Motor neuron (in vitro differentiated cells): ENCODE data around the gene HOXC6. TPM values are rescaled to one million over a fixed set of nuclear protein-coding genes. Genes with fewer than 3 reads are reported as not detected.
A peak's percentile ranks its signal among the peaks of the same experiment; 100 is the strongest.

Experiments
- ATAC-seq, 8 experiments: fragments of 200-7000 bp; cut with Tn5 transposase; replicated peaks in 6 of 8; 2 replicates each; pipeline ENCODE4 v1.8.0; 2021; ENCODE audit warnings: mild to moderate bottlenecking in 8 of 8, moderate library complexity in 8 of 8
- H3K27ac ChIP-seq, 2 donors: fragments of 250-450 bp; sonication (Bioruptor Pico); 2 replicates each; pipeline ENCODE4 v1.9.0; 2021; ENCODE audit warnings: antibody characterized with exemption in 2 of 2, mild to moderate bottlenecking in 2 of 2, moderate library complexity in 1 of 2
- H3K4me1 ChIP-seq, 2 donors: fragments of 250-450 bp; sonication (Bioruptor Pico); replicated peaks in 1 of 2; 2 replicates each; pipeline ENCODE4 v1.6.1; 2021; ENCODE audit warnings: antibody characterized with exemption in 2 of 2, mild to moderate bottlenecking in 2 of 2, moderate library complexity in 1 of 2
- H3K4me3 ChIP-seq, 5 donors: fragments of 250-450 bp; sonication (Bioruptor Pico); 2 replicates each; pipeline ENCODE4 v1.9.0; 2021; ENCODE audit warnings: antibody characterized with exemption in 5 of 5, mild to moderate bottlenecking in 5 of 5, moderate library complexity in 4 of 5
- WGBS, 10 experiments: fragments of 450-650 bp; shearing (Covaris generic); methylation state at CpG; one replicate each; pipeline ENCODE4 v1.0.0; 2022; 5-methylcytosine and 5-hydroxymethylcytosine counted together
- in situ Hi-C, 9 experiments: fragments of 400-800 bp; cut with MboI; loops; one replicate each; pipeline ENCODE4 v1.15.0; 2021; ENCODE audit warnings: low sequenced_read_pairs in 9 of 9, low pct_unique_long_range_greater_than_20kb in 2 of 9; ENCODE audit not compliant: unreplicated experiment in 9 of 9
- total RNA-seq, 8 experiments: library from RNA; unstranded; fragments of 300-600 nt; gene quantifications; 2 replicates each; pipeline versions ENCODE4 v1.2.3 to v1.2.4, GENCODE V29; 2022

Gene HOXC6
- total RNA-seq, 8 experiments from 2014 or later, result 6.1 to 59.7 (median 22.2) TPM

DNA sequence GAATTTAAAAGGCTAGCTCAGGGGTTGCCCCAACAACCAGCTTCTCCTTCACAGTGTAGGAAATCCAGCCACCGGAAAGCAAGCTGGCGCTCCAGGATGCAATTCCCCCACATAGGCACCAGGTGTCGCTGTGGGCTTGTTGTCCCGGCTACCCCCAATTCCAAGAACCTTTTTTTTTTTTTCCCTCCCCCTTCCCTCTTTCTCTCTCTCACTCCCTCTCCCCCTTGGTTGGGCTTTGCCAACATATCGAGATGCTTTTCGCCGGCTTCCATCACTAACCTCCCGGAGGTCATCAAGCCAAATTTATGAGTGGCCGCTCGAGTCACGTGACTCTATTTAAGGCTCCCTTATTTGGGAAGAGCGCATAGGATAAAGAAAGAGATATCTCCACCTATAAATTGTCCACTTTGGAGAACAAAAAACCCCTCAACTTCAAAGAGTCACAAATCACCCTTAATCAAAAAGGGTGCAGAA lies 4.4 kb downstream of the HOXC6 start, which contains the start of gene HOXC5:
Gene HOXC5, plus strand, starts transcription at position 424 of the 474 bp plus-strand sequence. CDS start 73 bp downstream, outside the sequence.
- H3K4me3 ChIP-seq, result peak within 1 kb of the TSS; percentile 41 to 62 (median 49)
- in situ Hi-C loops, result loop anchor here in 4 of 9 experiments (5.0 to 25.0 kb wide), 4 partner anchors 155 to 330 kb away; partner anchors contain the start of genes SMUG1 (in 2 of the 4) and GPR84 (in 1 of the 4)
- WGBS, 10 experiments, result 0 to 7% (median 0%) methylated on average over 1 to 6 of the region's 12 CpGs; no CpG with 5 or more reads in 2 of the 10 experiments
- peak within 1 kb of the TSS; percentile 94 for H3K27ac ChIP-seq
- peak in 7 of 8 experiments; percentile 2 to 47 (median 34) for ATAC-seq
- H3K4me1 ChIP-seq, result peaks cover 49 to 72% of the 10 kb centered on the region in 2 donors

DNA sequence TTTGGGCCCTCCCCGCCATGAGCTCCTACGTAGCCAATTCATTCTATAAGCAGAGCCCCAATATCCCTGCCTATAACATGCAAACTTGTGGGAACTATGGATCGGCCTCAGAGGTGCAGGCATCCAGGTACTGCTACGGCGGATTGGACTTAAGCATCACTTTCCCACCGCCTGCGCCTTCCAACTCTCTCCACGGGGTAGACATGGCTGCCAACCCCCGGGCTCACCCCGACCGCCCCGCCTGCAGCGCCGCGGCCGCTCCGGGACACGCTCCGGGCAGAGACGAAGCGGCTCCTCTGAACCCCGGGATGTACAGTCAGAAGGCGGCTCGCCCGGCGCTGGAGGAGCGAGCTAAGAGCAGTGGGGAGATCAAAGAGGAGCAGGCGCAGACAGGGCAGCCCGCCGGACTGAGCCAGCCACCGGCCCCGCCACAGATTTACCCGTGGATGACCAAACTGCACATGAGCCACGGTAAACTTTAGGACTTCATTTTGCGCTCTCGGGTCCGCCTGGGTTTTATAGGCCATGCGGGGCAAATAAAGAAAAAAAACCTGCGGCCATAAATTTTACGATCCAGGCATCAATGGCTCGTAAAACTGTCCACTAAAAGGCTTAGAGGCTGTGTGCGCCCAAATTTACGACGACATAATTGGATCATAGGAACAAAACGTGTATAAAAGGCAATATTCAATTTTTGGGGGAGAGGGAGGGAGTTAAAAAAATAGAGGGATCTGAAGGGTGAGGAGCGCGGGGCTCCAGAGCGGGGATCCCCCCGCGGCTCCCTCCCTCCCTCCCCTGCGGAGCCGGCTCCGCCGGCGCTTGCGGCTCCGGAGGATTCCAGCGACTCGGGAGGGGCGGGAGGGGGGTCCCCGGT lies 5.1 kb downstream of the HOXC6 start:
- in situ Hi-C loops, result loop anchor here in 4 of 9 experiments (5.0 to 25.0 kb wide), 4 partner anchors 154 to 329 kb away; partner anchors contain the start of genes SMUG1 (in 2 of the 4) and GPR84 (in 1 of the 4)
- peaks cover 44 to 73% of the 10 kb centered on the region in 2 donors for H3K4me1 ChIP-seq
- ATAC-seq, result peak; percentile 21 to 66 (median 52)
- peak overlapping the region; percentile 41 to 58 (median 45) for H3K4me3 ChIP-seq
- 0 to 5% (median 0%) methylated on average over 2 to 28 of the region's 61 CpGs; no CpG with 5 or more reads in 1 of the 10 experiments for WGBS, 10 experiments
- H3K27ac ChIP-seq, result peak overlapping the region; percentile 91 to 94

DNA sequence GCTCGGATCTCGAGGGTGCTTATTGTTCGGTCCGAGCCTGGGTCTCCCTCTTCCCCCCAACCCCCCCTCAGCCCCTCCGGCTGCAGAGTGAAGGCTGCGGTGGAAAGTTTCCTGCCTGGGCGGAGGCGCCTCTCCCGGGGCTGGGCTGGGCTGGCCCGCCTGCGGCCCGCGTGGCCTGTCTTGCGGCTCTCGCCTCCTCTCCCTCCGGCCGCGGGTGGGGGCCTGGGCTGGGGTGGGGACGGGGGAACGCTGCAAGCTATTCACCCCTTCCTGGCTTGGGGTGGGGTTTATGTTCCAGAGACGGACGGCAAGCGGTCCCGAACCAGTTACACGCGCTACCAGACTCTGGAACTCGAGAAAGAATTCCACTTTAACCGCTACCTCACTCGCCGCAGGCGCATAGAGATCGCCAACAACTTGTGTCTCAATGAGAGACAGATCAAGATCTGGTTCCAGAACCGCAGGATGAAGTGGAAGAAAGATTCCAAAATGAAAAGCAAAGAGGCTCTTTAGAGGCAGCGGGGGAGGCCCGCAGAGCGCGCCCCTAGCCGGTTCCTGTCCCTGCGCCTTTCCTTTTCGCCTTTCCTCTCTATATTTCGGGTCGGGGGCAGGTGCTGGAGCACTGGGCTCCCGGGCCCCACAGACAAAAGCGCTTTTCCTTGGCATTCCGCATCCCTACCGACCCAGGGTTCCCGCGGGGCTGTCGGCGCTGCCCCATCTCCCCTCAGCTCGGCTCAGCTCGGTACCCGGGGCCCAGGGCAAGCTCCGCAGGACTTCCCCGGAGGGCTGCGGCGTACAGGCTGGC lies 5.9 kb downstream of the HOXC6 start:
- in situ Hi-C loops, result loop anchor here in 4 of 9 experiments (5.0 to 25.0 kb wide), 4 partner anchors 153 to 328 kb away; partner anchors contain the start of genes SMUG1 (in 2 of the 4) and GPR84 (in 1 of the 4)
- Histone ChIP-seq H3K4me1 (peaks cover 44 to 73% of the 10 kb centered on the region in 2 donors), H3K4me3 (peak overlapping the region; percentile 41 to 58 (median 45)), H3K27ac (peak overlapping the region; percentile 91 to 94)
- peak; percentile 6 to 46 (median 26) for ATAC-seq
- 0 to 21% (median 0%) methylated on average over 1 to 15 of the region's 57 CpGs; no CpG with 5 or more reads in 6 of the 10 experiments for WGBS, 10 experiments

DNA sequence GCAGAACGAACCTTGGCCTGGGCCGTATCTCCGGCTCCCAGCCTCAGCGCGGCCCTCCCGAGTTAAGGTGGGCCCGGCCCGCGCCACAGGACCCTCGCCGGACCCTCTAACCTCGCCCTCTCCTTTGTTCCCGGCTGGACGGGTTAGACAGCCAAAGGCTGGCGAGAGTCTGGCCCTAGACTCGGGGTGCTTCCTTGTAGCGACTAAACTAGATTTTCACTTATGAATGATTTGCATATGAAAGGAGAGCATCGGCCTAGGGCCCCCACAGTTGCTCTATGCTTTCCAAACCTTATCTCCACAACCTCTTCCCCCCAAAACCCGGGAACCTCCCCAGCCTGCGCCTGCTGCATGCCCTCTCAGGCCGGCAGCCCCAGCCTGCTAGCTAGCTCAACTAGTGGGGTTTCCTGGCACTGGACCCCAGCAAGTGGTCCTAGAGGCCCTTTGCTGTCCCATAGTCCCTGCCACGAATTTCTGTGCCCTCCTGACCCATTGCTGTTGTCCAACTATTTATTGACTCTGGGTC lies 6.6 kb downstream of the HOXC6 start:
- peaks cover 44 to 75% of the 10 kb centered on the region in 2 donors for H3K4me1 ChIP-seq
- peak overlapping the region; percentile 41 to 58 (median 45) for H3K4me3 ChIP-seq
- WGBS, 10 experiments, result 11 to 83% (median 45%) methylated on average over 1 to 9 of the region's 22 CpGs; no CpG with 5 or more reads in 6 of the 10 experiments
- peak overlapping the region; percentile 91 to 94 for H3K27ac ChIP-seq
- no peak for ATAC-seq
- in situ Hi-C loops, result loop anchor here in 4 of 9 experiments (5.0 to 25.0 kb wide), 4 partner anchors 152 to 327 kb away; partner anchors contain the start of genes SMUG1 (in 2 of the 4) and GPR84 (in 1 of the 4)

DNA sequence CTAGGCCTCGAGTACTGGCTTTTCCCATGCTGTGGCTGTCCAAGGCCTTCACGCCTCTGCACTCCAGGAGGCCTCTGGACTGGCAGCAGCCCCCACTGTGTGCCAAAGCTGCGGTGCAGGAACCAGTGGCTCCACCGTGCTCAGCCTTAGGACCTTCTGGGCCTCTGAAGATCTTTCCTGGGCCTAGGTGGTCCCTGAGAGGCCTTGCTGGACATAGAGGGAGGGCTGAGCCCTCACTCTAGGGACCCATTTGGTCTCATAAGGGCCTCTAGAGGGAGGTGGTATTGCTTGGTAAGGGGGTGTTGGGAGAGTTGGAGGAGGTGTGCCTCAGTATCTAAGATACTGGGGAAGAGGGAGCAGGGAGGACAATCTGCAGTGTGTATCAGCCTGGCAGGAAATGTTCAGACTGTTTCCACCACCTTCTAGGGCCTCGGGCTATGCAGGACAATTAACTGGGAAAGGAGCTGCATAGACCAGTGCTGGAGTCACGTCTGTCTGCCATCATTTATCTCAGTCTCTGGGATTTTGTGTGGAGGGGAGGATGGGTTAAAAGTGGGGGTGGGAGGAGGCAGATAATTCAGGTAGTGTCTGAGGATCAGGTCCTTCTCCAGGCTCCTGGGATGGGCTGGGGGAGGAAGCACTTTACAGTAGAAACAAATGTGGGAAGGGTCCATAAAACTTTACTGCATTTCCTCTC lies 7.5 kb downstream of the HOXC6 start:
- 29 to 90% (median 67%) methylated on average over 1 to 3 of the region's 6 CpGs; no CpG with 5 or more reads in 3 of the 10 experiments for WGBS, 10 experiments
- no peak for ATAC-seq
- in situ Hi-C loops, result loop anchor here in 2 of 9 experiments (25.0 kb wide), 2 partner anchors 152 to 327 kb away; partner anchors contain the start of genes GPR84 (in 1 of the 2) and SMUG1 (in 1 of the 2)
- Histone ChIP-seq H3K4me3 (peak overlapping the region; percentile 41 to 58 (median 45)), H3K27ac (peak overlapping the region; percentile 91 to 94), H3K4me1 (peaks cover 50 to 75% of the 10 kb centered on the region in 2 donors)

DNA sequence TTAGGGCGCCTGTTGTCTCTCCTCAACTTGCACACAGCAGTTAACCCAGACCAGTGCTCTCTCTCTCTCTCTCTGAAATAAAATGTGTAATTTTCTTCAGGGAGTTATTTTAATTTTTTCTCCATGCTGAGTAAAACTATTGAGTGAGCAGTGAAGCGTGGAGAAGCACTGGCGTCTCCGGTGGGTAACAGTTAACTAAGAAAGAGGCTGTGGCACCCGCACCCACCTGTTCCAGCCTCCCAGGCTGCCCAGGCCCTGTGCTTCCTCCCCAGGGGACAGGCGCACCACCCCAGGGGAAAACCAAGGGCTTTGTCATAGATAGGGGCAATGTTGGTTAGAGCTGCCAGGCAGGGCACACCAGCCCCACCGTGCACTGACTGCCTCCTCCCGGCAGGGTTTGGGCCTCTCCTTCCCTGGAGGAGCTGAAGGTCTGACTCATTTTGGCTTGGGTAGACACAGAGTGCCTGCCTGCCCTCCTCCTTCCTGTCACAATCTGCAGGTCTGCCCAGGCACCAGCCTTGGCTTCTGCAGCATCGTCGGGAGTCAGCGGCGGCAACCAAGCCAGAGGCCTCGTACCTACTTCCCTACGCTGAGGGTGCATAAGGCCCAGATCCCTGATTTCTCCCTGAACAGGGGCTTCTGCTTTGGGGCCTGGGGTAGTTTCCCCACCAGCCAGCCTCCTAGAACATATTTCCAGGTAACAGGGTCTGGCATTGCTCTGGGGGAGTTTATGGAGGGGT lies 8.6 kb downstream of the HOXC6 start:
- Histone ChIP-seq H3K4me1 (peaks cover 55 to 74% of the 10 kb centered on the region in 2 donors), H3K27ac (peak overlapping the region; percentile 37 to 91), H3K4me3 (peak overlapping the region in 4 of 5 donors; percentile 4 to 49 (median 33))
- in situ Hi-C loops, result loop anchor here in 2 of 9 experiments (25.0 kb wide), 2 partner anchors 151 to 326 kb away; partner anchors contain the start of genes GPR84 (in 1 of the 2) and SMUG1 (in 1 of the 2)
- WGBS, 10 experiments, result 13 to 100% (median 82%) methylated on average over 3 to 9 of the region's 14 CpGs; no CpG with 5 or more reads in 4 of the 10 experiments
- peak in 7 of 8 experiments; percentile 1 to 8 (median 6) for ATAC-seq

DNA sequence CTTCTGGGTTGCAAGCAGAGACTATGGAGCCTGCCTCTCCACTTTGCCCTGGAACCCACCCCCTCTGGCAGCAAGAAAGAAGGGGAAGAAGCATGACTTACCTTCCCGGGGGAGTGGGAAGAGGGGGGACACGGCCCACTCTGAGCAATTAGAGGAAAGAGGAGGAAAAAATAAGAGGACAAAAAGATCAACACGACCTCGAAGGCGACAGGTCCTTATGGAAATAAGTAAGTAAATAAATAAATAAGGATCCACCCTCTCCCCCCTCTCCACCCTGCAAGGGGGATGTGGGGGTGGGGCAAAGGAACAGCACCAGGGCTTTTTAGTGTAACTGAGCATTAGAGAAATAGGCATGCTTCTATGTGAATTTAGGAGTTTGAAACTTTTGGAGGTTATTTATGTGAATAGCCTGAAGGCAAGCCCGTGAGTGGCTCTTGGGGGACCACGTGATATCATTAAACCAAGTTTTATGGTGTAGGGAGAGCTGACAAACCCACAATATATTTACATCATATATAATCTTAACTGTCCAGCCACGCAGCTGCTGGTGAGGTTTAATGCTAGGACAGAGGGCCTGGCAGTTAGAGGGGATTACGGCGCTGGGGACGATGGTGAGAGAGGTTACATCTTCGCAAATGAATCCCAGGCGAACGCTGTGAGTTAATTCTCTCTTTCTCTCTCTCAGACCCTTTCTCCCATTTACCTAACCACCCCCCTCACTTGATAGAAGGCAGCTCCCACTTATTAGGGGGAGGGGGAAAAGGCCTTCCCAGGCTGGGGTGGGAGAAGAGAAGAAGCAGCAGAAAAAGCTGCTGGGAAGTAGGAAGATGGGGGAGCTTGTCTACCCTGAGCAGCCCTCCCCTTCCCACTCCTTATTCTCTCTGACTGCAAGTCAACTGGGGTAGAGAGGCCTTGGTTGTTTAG lies 9.4 kb downstream of the HOXC6 start:
- Histone ChIP-seq H3K4me3 (peak overlapping the region; percentile 30 to 49 (median 32)), H3K27ac (peak overlapping the region; percentile 64 to 91), H3K4me1 (peaks cover 56 to 74% of the 10 kb centered on the region in 2 donors)
- WGBS, 10 experiments, result 0 to 85% (median 11%) methylated on average over 3 to 11 of the region's 14 CpGs; no CpG with 5 or more reads in 1 of the 10 experiments
- peak in 5 of 8 experiments; percentile 4 to 29 (median 10) for ATAC-seq
- in situ Hi-C loops, result loop anchor here in 2 of 9 experiments (25.0 kb wide), 2 partner anchors 150 to 325 kb away; partner anchors contain the start of genes GPR84 (in 1 of the 2) and SMUG1 (in 1 of the 2)

DNA sequence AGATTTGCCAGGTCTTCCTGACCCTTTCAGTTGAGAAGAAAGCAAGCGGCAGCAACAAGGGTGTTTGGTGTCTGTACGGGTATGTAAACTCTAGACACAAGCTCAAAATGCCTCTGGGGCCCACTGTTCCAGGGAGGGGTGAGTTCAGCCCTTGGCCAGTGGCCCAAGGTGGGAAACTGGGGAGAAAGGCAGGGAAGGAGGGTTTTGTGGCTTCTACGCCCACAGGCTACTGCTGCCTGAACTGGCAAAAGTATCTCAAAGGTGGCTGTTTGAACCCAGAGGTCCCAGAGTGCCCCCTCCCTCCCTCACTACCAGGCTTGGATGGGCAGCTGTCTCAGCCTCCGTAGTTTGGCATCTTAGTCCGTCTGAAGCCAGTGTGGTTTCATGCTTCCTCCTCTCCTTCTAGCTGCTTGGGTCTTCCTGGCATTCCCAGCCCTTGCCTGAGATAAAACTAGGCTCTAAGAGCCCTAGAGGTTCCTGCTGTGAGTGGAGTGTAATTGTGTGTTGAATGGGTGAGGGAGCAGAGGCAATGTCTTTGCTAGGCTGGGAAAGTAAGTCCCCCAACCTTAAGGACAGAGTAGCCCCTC lies 10.1 kb downstream of the HOXC6 start:
- peak overlapping the region; percentile 30 to 49 (median 32) for H3K4me3 ChIP-seq
- in situ Hi-C loops, result loop anchor here in 2 of 9 experiments (25.0 kb wide), 2 partner anchors 149 to 324 kb away; partner anchors contain the start of genes GPR84 (in 1 of the 2) and SMUG1 (in 1 of the 2)
- ATAC-seq, result peak in 2 of 8 experiments; percentile 1 to 6
- H3K4me1 ChIP-seq, result peaks cover 64 to 81% of the 10 kb centered on the region in 2 donors
- H3K27ac ChIP-seq, result peak overlapping the region; percentile 64 to 90
- WGBS, 10 experiments, result 20 to 100% (median 42%) methylated on average over 1 to 3 of the region's 5 CpGs; no CpG with 5 or more reads in 4 of the 10 experiments

DNA sequence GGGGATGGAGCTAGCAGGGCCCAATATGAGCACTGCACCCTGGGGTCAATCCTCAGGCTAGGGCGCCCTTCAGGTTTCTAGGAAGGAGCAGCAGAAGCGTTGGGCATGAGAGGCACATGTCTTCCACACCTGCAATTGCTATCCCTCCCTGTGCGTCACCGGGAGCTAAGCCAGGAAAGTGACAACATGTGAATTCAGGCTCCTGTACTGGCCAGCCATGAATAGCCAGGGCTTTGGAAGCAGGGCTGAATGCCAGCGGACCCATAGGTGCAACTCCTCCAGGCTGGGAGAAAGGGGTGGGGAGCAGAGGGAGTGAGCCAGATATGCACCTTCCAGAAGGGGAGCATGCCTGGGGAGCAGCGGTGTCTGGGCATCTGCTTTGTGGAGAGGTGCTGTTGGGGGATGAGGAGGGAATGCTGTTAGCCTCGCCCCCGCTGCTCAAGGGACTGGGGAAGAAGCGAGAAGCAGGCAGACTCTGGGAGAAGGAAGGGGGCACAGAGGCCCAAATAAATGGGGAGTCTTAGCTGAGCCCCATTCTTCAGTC lies 10.7 kb downstream of the HOXC6 start:
- in situ Hi-C loops, result loop anchor here in 2 of 9 experiments (25.0 kb wide), 2 partner anchors 148 to 323 kb away; partner anchors contain the start of genes GPR84 (in 1 of the 2) and SMUG1 (in 1 of the 2)
- ATAC-seq, result peak in 5 of 8 experiments; percentile 2 to 27 (median 7)
- WGBS, 10 experiments, result 0 to 100% (median 45%) methylated on average over 1 to 2 of the region's 9 CpGs; no CpG with 5 or more reads in 6 of the 10 experiments
- H3K27ac ChIP-seq, result peak overlapping the region; percentile 64 to 90
- H3K4me1 ChIP-seq, result peaks cover 69 to 87% of the 10 kb centered on the region in 2 donors
- peak overlapping the region; percentile 30 to 49 (median 32) for H3K4me3 ChIP-seq
